ENCODE measurements around the gene SERTM1. TPM values are rescaled to one million over a fixed set of nuclear protein-coding genes. Genes with fewer than 3 reads are reported as not detected.
A peak's percentile ranks its signal among the peaks of the same experiment; 100 is the strongest.

The SERTM1 gene
- total and polyA plus RNA-seq, 2 donors (not counting 1 experiment from before 2014, with no cell fraction given) = not detected

DNA sequence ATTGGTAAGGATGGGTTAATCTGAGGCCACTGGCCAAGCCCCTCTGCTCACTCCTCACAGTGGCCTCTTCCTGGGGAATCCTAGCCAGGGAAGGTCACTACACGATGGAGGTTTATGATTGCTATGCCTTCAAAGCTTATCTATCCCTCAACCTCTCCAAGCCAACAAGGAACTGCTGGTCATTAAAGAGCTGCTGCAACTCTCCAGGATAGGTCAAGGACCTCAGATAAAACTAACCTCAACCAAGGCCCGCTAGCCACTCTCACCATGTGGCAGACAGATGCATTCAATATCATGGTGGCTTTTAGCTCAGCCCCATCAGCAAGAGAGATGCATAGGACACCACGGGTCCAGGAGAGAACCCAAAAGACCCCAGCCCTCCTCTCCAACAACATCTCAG lies 71.6 kb downstream of the SERTM1 start:
- Histone ChIP-seq H4K20me1 (ENCODE audit: control insufficient read depth, extremely low read depth, insufficient read depth, low read length) (no peaks in the 10 kb centered on the region), H3K9me3 (ENCODE audit: control insufficient read depth, insufficient read depth, low read depth, low read length) (no peaks in the 10 kb centered on the region), H3K4me2 (ENCODE audit: extremely low read depth, insufficient read depth, low read length) (no peak overlapping the region), H3K36me3 (ENCODE audit: control insufficient read depth, insufficient read depth, low read length) (no peaks in the 10 kb centered on the region), H3K79me2 (ENCODE audit: control insufficient read depth, insufficient read depth, low read length) (no peaks in the 10 kb centered on the region), H3K27me3 (ENCODE audit: control insufficient read depth, insufficient read depth, low read length) (no peaks in the 10 kb centered on the region), H3K9ac (ENCODE audit: insufficient read depth, low read length) (no peak overlapping the region), H3K27ac (ENCODE audit: insufficient read depth, low read length) (no peak overlapping the region), H3K4me1 (ENCODE audit: control insufficient read depth, extremely low read depth, insufficient read depth, low read length) (no peaks in the 10 kb centered on the region), H2AFZ (ENCODE audit: low read length) (no peak overlapping the region), H3K4me3 (replicated peaks in 1 of 4; ENCODE audit: control extremely low read depth in 1 of 4, insufficient read depth in 1 of 4, low read depth in 3 of 4, low read length in 4 of 4) (no peak overlapping the region)
- DNase-seq (ENCODE audit: low read depth in 2 of 2) = peak in 1 of 2 donors; percentile 57
- no peak for TF ChIP-seq EZH2 (IDR thresholded peaks at IDR 0.05; ENCODE audit: low read length, missing control alignments)
- TF ChIP-seq, protein P1, sequence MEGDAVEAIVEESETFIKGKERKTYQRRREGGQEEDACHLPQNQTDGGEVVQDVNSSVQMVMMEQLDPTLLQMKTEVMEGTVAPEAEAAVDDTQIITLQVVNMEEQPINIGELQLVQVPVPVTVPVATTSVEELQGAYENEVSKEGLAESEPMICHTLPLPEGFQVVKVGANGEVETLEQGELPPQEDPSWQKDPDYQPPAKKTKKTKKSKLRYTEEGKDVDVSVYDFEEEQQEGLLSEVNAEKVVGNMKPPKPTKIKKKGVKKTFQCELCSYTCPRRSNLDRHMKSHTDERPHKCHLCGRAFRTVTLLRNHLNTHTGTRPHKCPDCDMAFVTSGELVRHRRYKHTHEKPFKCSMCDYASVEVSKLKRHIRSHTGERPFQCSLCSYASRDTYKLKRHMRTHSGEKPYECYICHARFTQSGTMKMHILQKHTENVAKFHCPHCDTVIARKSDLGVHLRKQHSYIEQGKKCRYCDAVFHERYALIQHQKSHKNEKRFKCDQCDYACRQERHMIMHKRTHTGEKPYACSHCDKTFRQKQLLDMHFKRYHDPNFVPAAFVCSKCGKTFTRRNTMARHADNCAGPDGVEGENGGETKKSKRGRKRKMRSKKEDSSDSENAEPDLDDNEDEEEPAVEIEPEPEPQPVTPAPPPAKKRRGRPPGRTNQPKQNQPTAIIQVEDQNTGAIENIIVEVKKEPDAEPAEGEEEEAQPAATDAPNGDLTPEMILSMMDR (conservative IDR thresholded peaks at IDR 0.05 in 1 of 2, IDR thresholded peaks at IDR 0.05 in 1 of 2; ENCODE audit: low read depth in 1 of 2, low read length in 2 of 2) = no peak

DNA sequence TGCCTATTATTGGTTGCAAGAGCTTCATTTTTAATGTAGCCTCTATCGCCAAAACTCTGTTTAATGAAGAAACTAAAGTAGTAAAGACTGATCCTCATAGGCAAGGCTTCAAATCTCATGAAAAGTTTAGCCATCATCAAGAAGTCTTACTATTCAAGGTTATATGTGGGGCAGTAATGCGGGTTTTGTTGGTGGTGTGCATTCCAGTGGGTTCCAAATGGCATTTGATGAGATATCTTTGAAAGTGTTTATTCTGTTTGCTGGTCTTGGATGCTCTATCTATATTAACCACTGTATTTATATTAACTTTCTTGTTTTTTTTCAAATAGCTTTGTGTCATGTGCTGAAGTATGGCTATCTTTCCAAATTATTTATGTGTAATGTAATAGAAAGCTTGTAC lies 72.2 kb downstream of the SERTM1 start:
- DNase-seq (ENCODE audit: low read depth in 2 of 2) = peak in 1 of 2 donors; percentile 64
- Histone ChIP-seq H3K4me2 (ENCODE audit: extremely low read depth, insufficient read depth, low read length) (no peak overlapping the region), H3K9ac (ENCODE audit: insufficient read depth, low read length) (no peak overlapping the region), H3K79me2 (ENCODE audit: control insufficient read depth, insufficient read depth, low read length) (no peaks in the 10 kb centered on the region), H3K4me1 (ENCODE audit: control insufficient read depth, extremely low read depth, insufficient read depth, low read length) (no peaks in the 10 kb centered on the region), H3K27me3 (ENCODE audit: control insufficient read depth, insufficient read depth, low read length) (no peaks in the 10 kb centered on the region), H3K27ac (ENCODE audit: insufficient read depth, low read length) (no peak overlapping the region), H2AFZ (ENCODE audit: low read length) (no peak overlapping the region), H4K20me1 (ENCODE audit: control insufficient read depth, extremely low read depth, insufficient read depth, low read length) (no peaks in the 10 kb centered on the region), H3K4me3 (replicated peaks in 1 of 4; ENCODE audit: control extremely low read depth in 1 of 4, insufficient read depth in 1 of 4, low read depth in 3 of 4, low read length in 4 of 4) (no peak overlapping the region), H3K36me3 (ENCODE audit: control insufficient read depth, insufficient read depth, low read length) (no peaks in the 10 kb centered on the region), H3K9me3 (ENCODE audit: control insufficient read depth, insufficient read depth, low read depth, low read length) (no peaks in the 10 kb centered on the region)
- TF ChIP-seq, protein P1 (conservative IDR thresholded peaks at IDR 0.05 in 1 of 2, IDR thresholded peaks at IDR 0.05 in 1 of 2; ENCODE audit: low read depth in 1 of 2, low read length in 2 of 2) = no peak
- TF ChIP-seq EZH2 (IDR thresholded peaks at IDR 0.05; ENCODE audit: low read length, missing control alignments) = no peak

Other genes with a start within 250 kb of the SERTM1 start
- 3.5 TPM in 1 of 2 replicates, not detected in the other for gene CCNA1, start 241.5 kb upstream of the SERTM1 start, total RNA-seq
- gene CCNA1, start 241.5 kb upstream of the SERTM1 start, polyA plus RNA-seq = 0.48 and 0.89 TPM in 2 replicates
- 1.0 and 1.8 TPM in 2 replicates for gene RFXAP, start 145.2 kb downstream of the SERTM1 start, total RNA-seq
- 4.2 and 4.6 TPM in 2 replicates for gene RFXAP, start 145.2 kb downstream of the SERTM1 start, polyA plus RNA-seq
- gene SMAD9, start 246.2 kb downstream of the SERTM1 start, total RNA-seq = 2.6 and 4.8 TPM in 2 replicates
- gene SMAD9, start 246.2 kb downstream of the SERTM1 start, polyA plus RNA-seq = 3.5 TPM in 2 replicates

Measured in fibroblast of lung (primary cell).